ENCODE measurements around the gene PHKB.

Gene PHKB

DNA sequence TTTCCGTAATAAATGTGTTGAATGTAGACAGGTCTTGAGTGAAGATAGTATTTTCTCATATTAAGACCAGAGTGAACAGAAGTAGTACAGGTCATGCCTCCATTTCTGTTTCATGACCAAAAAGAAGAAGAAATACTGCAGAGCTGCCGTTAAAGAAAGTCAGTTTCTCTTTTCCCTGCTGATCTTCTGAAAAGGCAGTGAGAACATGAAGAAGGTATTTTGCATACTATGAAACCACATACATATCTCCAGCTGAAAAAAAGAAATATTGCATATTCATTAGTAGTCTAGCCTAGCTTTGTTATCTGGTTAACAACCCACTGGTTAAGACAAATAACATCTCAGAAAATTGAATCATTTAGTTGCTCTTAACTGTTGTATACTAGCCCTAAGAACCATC lies 138.4 kb downstream of the PHKB start:
- TF ChIP-seq, protein P1, sequence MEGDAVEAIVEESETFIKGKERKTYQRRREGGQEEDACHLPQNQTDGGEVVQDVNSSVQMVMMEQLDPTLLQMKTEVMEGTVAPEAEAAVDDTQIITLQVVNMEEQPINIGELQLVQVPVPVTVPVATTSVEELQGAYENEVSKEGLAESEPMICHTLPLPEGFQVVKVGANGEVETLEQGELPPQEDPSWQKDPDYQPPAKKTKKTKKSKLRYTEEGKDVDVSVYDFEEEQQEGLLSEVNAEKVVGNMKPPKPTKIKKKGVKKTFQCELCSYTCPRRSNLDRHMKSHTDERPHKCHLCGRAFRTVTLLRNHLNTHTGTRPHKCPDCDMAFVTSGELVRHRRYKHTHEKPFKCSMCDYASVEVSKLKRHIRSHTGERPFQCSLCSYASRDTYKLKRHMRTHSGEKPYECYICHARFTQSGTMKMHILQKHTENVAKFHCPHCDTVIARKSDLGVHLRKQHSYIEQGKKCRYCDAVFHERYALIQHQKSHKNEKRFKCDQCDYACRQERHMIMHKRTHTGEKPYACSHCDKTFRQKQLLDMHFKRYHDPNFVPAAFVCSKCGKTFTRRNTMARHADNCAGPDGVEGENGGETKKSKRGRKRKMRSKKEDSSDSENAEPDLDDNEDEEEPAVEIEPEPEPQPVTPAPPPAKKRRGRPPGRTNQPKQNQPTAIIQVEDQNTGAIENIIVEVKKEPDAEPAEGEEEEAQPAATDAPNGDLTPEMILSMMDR (IDR thresholded peaks at IDR 0.05; ENCODE audit: borderline replicate concordance, insufficient read depth, low read depth, low read length): no peak
- no peak overlapping the region for H3K4me3 ChIP-seq (ENCODE audit: low read depth, low read length)

DNA sequence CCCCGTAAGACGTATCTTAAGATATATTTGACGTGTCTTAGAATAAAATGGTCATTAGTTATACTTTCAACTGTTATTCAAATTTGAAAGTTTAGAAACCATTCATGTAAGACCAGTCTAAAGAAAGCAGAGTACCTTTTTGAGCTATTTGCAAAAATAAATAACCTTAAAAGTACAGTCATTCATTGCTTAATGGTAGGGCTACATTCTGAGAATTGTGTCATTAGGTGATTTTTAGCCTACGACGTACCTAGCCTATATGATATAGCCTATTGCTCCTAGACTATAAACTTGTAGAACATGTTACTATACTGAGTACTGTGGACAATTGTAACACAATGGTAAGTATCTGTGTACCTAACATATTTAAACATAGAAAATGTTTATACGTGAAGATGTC lies 139.2 kb downstream of the PHKB start:
- no peak overlapping the region for H3K4me3 ChIP-seq (ENCODE audit: low read depth, low read length)
- TF ChIP-seq, protein P1 (IDR thresholded peaks at IDR 0.05; ENCODE audit: borderline replicate concordance, insufficient read depth, low read depth, low read length): no peak

DNA sequence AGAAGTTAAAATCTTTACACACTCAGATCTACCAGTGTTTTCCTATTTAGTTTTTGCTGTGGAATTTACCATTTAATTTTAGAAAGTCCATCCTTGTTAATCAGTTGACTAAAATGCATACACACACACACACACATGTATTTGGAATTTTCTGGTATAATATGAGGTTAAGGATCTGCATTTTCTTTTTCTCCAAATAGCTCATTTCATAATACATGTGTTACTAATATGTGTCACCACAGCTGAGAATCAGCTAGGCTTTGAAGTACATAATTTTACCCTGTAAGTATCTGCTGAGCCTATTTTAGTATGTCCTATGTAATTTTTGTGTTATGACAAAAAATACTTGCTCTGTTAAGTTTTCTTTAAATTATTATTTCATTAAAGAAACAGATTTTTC lies 143.2 kb downstream of the PHKB start:
- H3K4me3 ChIP-seq (ENCODE audit: low read depth, low read length): no peak overlapping the region
- TF ChIP-seq, protein P1 (IDR thresholded peaks at IDR 0.05; ENCODE audit: borderline replicate concordance, insufficient read depth, low read depth, low read length): no peak

DNA sequence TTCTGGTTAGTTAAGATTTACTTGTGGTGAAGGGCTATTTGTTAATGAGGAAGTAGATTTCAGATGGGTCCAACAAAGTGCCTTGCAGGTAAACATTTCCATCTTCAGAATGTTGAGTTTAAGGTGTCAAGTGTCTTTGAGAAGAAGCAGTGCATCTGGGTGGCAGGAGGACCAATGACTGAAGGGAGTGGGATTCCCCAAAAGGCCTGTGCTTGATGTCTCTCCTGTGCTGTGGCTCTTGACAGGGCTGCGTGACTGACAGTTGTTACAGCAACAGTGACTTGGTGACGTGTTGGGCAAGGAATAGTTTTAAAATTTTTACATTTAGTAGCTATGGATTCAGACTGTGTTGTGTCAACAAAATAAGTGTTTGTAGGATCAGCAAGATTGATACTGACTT lies 149.9 kb downstream of the PHKB start:
- no peak overlapping the region for H3K4me3 ChIP-seq (ENCODE audit: low read depth, low read length)
- TF ChIP-seq, protein P1 (IDR thresholded peaks at IDR 0.05; ENCODE audit: borderline replicate concordance, insufficient read depth, low read depth, low read length): no peak

DNA sequence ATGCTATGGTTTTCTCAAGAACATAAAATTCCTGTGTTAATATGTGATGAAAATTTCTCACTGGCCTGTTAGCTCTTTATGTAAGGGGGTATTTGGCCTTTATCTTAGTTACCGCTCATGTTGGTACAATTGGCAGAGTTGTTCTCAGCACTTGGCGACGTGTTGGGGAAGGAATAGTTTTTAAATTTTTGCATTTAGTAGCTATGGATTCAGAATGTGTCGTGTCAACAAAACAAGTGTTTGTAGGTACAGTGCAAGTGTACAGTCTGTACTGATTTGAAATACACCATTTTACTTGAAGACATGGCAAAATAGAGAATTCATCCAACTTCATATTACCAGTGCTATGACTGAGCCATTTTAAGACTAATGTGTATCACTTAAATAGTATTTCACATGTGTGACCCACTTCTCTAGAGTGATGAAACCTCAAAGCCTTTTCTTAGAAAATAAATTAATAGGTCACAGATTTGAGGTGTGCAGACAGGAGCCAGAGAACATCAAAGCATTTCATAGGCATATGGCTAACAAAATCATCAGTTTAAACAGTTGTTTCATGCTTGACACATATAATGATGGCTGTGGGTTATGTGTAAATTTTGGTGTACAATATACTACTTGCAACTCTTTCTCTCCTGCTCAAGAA lies 150.8 kb downstream of the PHKB start:
- no peak overlapping the region for H3K4me3 ChIP-seq (ENCODE audit: low read depth, low read length)
- TF ChIP-seq, protein P1 (IDR thresholded peaks at IDR 0.05; ENCODE audit: borderline replicate concordance, insufficient read depth, low read depth, low read length): no peak

DNA sequence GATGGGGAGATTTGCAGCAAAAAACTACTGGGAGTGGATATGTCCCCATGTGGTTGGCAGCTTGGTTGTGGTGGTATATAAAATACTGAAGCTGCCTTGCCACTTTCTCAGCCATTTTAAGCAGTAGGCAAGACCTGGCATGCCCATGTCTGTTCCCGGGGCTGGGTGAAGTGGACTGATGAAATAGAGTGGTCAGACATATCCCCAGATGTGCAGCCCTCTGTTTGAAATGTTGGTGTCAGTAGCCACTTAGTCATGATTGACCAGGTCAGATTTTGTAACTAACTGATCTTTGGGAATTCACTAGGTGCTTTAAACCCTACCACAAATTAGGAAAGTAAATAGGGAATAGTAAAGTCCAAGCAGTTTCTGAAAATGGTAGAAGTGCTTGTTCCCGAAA lies 151.6 kb downstream of the PHKB start:
- TF ChIP-seq, protein P1 (IDR thresholded peaks at IDR 0.05; ENCODE audit: borderline replicate concordance, insufficient read depth, low read depth, low read length): no peak
- no peak overlapping the region for H3K4me3 ChIP-seq (ENCODE audit: low read depth, low read length)

DNA sequence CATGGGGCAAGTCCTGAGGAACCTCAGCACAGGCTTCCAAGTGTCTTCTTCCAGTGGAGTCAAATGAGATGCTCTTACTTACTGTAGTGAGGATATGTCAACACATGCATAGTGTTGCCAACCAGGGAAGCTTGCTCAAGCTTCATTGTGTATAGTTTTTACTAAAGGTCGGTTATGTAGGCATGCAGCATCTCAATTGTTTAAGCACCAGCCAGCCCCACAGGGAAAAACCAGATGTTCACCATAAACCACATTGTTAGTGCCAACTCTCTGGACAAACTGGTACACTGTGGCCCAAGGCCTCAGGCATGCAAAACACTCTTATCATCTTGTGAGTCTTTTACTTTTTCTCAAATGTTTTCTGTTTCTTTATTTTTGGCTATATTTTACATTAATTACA lies 152.1 kb downstream of the PHKB start:
- TF ChIP-seq, protein P1 (IDR thresholded peaks at IDR 0.05; ENCODE audit: borderline replicate concordance, insufficient read depth, low read depth, low read length): no peak

More for the DNA sequence above, 152.1 kb downstream of the PHKB start:
- no peak overlapping the region for H3K4me3 ChIP-seq (ENCODE audit: low read depth, low read length)

Data from GM12875 (cell line).